Measurements from ENCODE around the gene NOTCH2.
A peak's percentile ranks its signal among the peaks of the same experiment; 100 is the strongest.
"Not testable (repeated sequence)": the region's sequence is repeated elsewhere in the genome, so short reads cannot be mapped to it uniquely, and the experiment has no call there.

Gene NOTCH2

GRCh38 chr1:120101593-120101992 is 32.1 kb upstream of the NOTCH2 start:
- H3K27ac ChIP-seq (ENCODE audit: low read depth, low read length); H3K36me3 ChIP-seq (ENCODE audit: insufficient read depth, low read length); H3K9ac ChIP-seq (ENCODE audit: low read depth, low read length); H3K9me3 ChIP-seq (ENCODE audit: insufficient read depth, low read depth, low read length); H3K4me1 ChIP-seq (ENCODE audit: insufficient read depth, low read length); H3K27me3 ChIP-seq (ENCODE audit: insufficient read depth, low read length); H3K4me3 ChIP-seq (ENCODE audit: low read length): not testable (repeated sequence)
- no CpG with 5 or more reads among the region's 1 CpG for WGBS

GRCh38 chr1:120100590-120100989 is 31.1 kb upstream of the NOTCH2 start:
- H3K27me3 ChIP-seq (ENCODE audit: insufficient read depth, low read length); H3K9ac ChIP-seq (ENCODE audit: low read depth, low read length); H3K27ac ChIP-seq (ENCODE audit: low read depth, low read length); H3K4me1 ChIP-seq (ENCODE audit: insufficient read depth, low read length); H3K4me3 ChIP-seq (ENCODE audit: low read length); H3K36me3 ChIP-seq (ENCODE audit: insufficient read depth, low read length); H3K9me3 ChIP-seq (ENCODE audit: insufficient read depth, low read depth, low read length): not testable (repeated sequence)
- WGBS, result no CpG with 5 or more reads among the region's 1 CpG

GRCh38 chr1:120098986-120099759 is 29.7 kb upstream of the NOTCH2 start:
- H3K9me3 ChIP-seq (ENCODE audit: insufficient read depth, low read depth, low read length); H3K27ac ChIP-seq (ENCODE audit: low read depth, low read length); H3K9ac ChIP-seq (ENCODE audit: low read depth, low read length); H3K4me1 ChIP-seq (ENCODE audit: insufficient read depth, low read length); H3K27me3 ChIP-seq (ENCODE audit: insufficient read depth, low read length); H3K36me3 ChIP-seq (ENCODE audit: insufficient read depth, low read length); H3K4me3 ChIP-seq (ENCODE audit: low read length): not testable (repeated sequence)
- WGBS, result 50% methylated on average over 1 of the region's 6 CpGs

GRCh38 chr1:120096981-120097545 is 27.6 kb upstream of the NOTCH2 start:
- H3K27me3 ChIP-seq (ENCODE audit: insufficient read depth, low read length), result not testable (repeated sequence)

GRCh38 chr1:120093548-120094181 is 24.2 kb upstream of the NOTCH2 start:
- not testable (repeated sequence) for H3K9me3 ChIP-seq (ENCODE audit: insufficient read depth, low read depth, low read length); H3K9ac ChIP-seq (ENCODE audit: low read depth, low read length); H3K4me1 ChIP-seq (ENCODE audit: insufficient read depth, low read length); H3K36me3 ChIP-seq (ENCODE audit: insufficient read depth, low read length); H3K4me3 ChIP-seq (ENCODE audit: low read length); H3K27me3 ChIP-seq (ENCODE audit: insufficient read depth, low read length); H3K27ac ChIP-seq (ENCODE audit: low read depth, low read length)
- no CpG with 5 or more reads among the region's 4 CpGs for WGBS

More at GRCh38 chr1:120096981-120097545, 27.6 kb upstream of the NOTCH2 start:
- H3K4me1 ChIP-seq (ENCODE audit: insufficient read depth, low read length); H3K36me3 ChIP-seq (ENCODE audit: insufficient read depth, low read length); H3K9me3 ChIP-seq (ENCODE audit: insufficient read depth, low read depth, low read length); H3K27ac ChIP-seq (ENCODE audit: low read depth, low read length); H3K9ac ChIP-seq (ENCODE audit: low read depth, low read length); H3K4me3 ChIP-seq (ENCODE audit: low read length): not testable (repeated sequence)
- 91% methylated on average over 1 of the region's 1 CpG for WGBS

- H3K4me3 ChIP-seq (ENCODE audit: low read length); H3K27me3 ChIP-seq (ENCODE audit: insufficient read depth, low read length); H3K4me1 ChIP-seq (ENCODE audit: insufficient read depth, low read length); H3K36me3 ChIP-seq (ENCODE audit: insufficient read depth, low read length); H3K27ac ChIP-seq (ENCODE audit: low read depth, low read length); H3K9me3 ChIP-seq (ENCODE audit: insufficient read depth, low read depth, low read length); H3K9ac ChIP-seq (ENCODE audit: low read depth, low read length): not testable (repeated sequence)
- 88% methylated on average over 2 of the region's 4 CpGs for WGBS
Observed at GRCh38 chr1:120092232-120093218, 23.1 kb upstream of the NOTCH2 start.

- not testable (repeated sequence) for H3K27me3 ChIP-seq (ENCODE audit: insufficient read depth, low read length); H3K4me3 ChIP-seq (ENCODE audit: low read length); H3K27ac ChIP-seq (ENCODE audit: low read depth, low read length); H3K9ac ChIP-seq (ENCODE audit: low read depth, low read length); H3K9me3 ChIP-seq (ENCODE audit: insufficient read depth, low read depth, low read length); H3K36me3 ChIP-seq (ENCODE audit: insufficient read depth, low read length); H3K4me1 ChIP-seq (ENCODE audit: insufficient read depth, low read length)
- no CpG with 5 or more reads among the region's 1 CpG for WGBS
Observed at GRCh38 chr1:120090830-120091229, 21.4 kb upstream of the NOTCH2 start.

- H3K27ac ChIP-seq (ENCODE audit: low read depth, low read length); H3K4me1 ChIP-seq (ENCODE audit: insufficient read depth, low read length); H3K4me3 ChIP-seq (ENCODE audit: low read length); H3K36me3 ChIP-seq (ENCODE audit: insufficient read depth, low read length); H3K9ac ChIP-seq (ENCODE audit: low read depth, low read length); H3K9me3 ChIP-seq (ENCODE audit: insufficient read depth, low read depth, low read length); H3K27me3 ChIP-seq (ENCODE audit: insufficient read depth, low read length): not testable (repeated sequence)
- 90% methylated on average over 3 of the region's 4 CpGs for WGBS
Observed at GRCh38 chr1:120087959-120088358, 18.5 kb upstream of the NOTCH2 start.

GRCh38 chr1:120069920-120070214 is 405 bp upstream of the NOTCH2 start:
- H3K4me3 ChIP-seq (ENCODE audit: low read length); H3K27me3 ChIP-seq (ENCODE audit: insufficient read depth, low read length); H3K27ac ChIP-seq (ENCODE audit: low read depth, low read length); H3K4me1 ChIP-seq (ENCODE audit: insufficient read depth, low read length); H3K36me3 ChIP-seq (ENCODE audit: insufficient read depth, low read length); H3K9ac ChIP-seq (ENCODE audit: low read depth, low read length); H3K9me3 ChIP-seq (ENCODE audit: insufficient read depth, low read depth, low read length): not testable (repeated sequence)
- no CpG with 5 or more reads among the region's 8 CpGs for WGBS

GRCh38 chr1:120068683-120069066 is 787 bp downstream of the NOTCH2 start:
- not testable (repeated sequence) for H3K27ac ChIP-seq (ENCODE audit: low read depth, low read length); H3K27me3 ChIP-seq (ENCODE audit: insufficient read depth, low read length); H3K36me3 ChIP-seq (ENCODE audit: insufficient read depth, low read length); H3K9ac ChIP-seq (ENCODE audit: low read depth, low read length); H3K9me3 ChIP-seq (ENCODE audit: insufficient read depth, low read depth, low read length); H3K4me1 ChIP-seq (ENCODE audit: insufficient read depth, low read length)
- H3K4me3 ChIP-seq (ENCODE audit: low read length), result peak overlapping the region; percentile 48
- 0% methylated on average over 6 of the region's 28 CpGs for WGBS

GRCh38 chr1:120048208-120048607 is 21.3 kb downstream of the NOTCH2 start:
- 94% methylated on average over 1 of the region's 2 CpGs for WGBS
- not testable (repeated sequence) for H3K9ac ChIP-seq (ENCODE audit: low read depth, low read length); H3K27me3 ChIP-seq (ENCODE audit: insufficient read depth, low read length); H3K4me1 ChIP-seq (ENCODE audit: insufficient read depth, low read length); H3K27ac ChIP-seq (ENCODE audit: low read depth, low read length); H3K36me3 ChIP-seq (ENCODE audit: insufficient read depth, low read length); H3K4me3 ChIP-seq (ENCODE audit: low read length); H3K9me3 ChIP-seq (ENCODE audit: insufficient read depth, low read depth, low read length)

Measured in HUES64 (cell line).